Measurements from ENCODE around the gene GSTT4.
"Not testable (repeated sequence)": the region's sequence is repeated elsewhere in the genome, so short reads cannot be mapped to it uniquely, and the experiment has no call there.

Gene GSTT4

GRCh38 chr22:24002851-24003250 lies 2.4 kb downstream of the GSTT4 start:
- Histone ChIP-seq H2AK5ac (ENCODE audit: low read length) (no peak overlapping the region), H3K27ac (ENCODE audit: low read depth, low read length) (no peak overlapping the region), H3K9me3 (ENCODE audit: insufficient read depth, low read depth, low read length) (peaks cover 13% of the 10 kb centered on the region), H3K79me2 (ENCODE audit: control insufficient read depth, insufficient read depth, low read length, poor library complexity) (no peaks in the 10 kb centered on the region), H3K18ac (ENCODE audit: low read length) (no peak overlapping the region), H3K4me1 (ENCODE audit: control insufficient read depth in 1 of 2, insufficient read depth in 2 of 2, low read length in 2 of 2) (peaks cover 3 to 5% of the 10 kb centered on the region in 2 experiments), H3K4ac (ENCODE audit: low read depth, low read length) (no peak overlapping the region), H4K12ac (ENCODE audit: low read depth, low read length) (no peak overlapping the region), H3K27me3 (ENCODE audit: insufficient read depth, low read length) (no peaks in the 10 kb centered on the region), H3K36me3 (ENCODE audit: control insufficient read depth in 1 of 2, insufficient read depth in 2 of 2, low read length in 2 of 2) (no peaks in the 10 kb centered on the region), H3K23ac (ENCODE audit: low read length) (no peak overlapping the region), H3K4me2 (ENCODE audit: low read length) (no peak overlapping the region), H3K14ac (ENCODE audit: low read length) (no peak overlapping the region), H3K9ac (ENCODE audit: low read length) (no peak overlapping the region), H2BK5ac (ENCODE audit: low read depth, low read length, poor library complexity) (no peak overlapping the region), H2AFZ (ENCODE audit: insufficient read depth, low read length, poor library complexity) (no peak overlapping the region), H3K79me1 (ENCODE audit: low read length) (no peaks in the 10 kb centered on the region), H2BK12ac (ENCODE audit: low read length) (no peak overlapping the region), H3K4me3 (ENCODE audit: low read depth, low read length) (no peak overlapping the region), H4K91ac (ENCODE audit: low read depth, low read length) (no peak overlapping the region), H2BK120ac (ENCODE audit: insufficient read depth, low read length, poor library complexity) (no peak overlapping the region), H4K8ac (ENCODE audit: low read depth, low read length) (no peak overlapping the region)
- WGBS (ENCODE audit: extremely low coverage, insufficient coverage, insufficient read length) = no CpG with 5 or more reads among the region's 5 CpGs
- peak; percentile 66 to 69 for DNase-seq

GRCh38 chr22:24002272-24002671 lies 3.0 kb downstream of the GSTT4 start:
- no peaks in the 10 kb centered on the region for H3K79me1 ChIP-seq (ENCODE audit: low read length)
- H3K27me3 ChIP-seq (ENCODE audit: insufficient read depth, low read length) = no peaks in the 10 kb centered on the region
- peak overlapping the region; percentile 5 for H3K23ac ChIP-seq (ENCODE audit: low read length)
- no peak overlapping the region for H3K4ac ChIP-seq (ENCODE audit: low read depth, low read length)
- no peak overlapping the region for H2BK120ac ChIP-seq (ENCODE audit: insufficient read depth, low read length, poor library complexity)
- H2BK5ac ChIP-seq (ENCODE audit: low read depth, low read length, poor library complexity) = no peak overlapping the region
- H3K27ac ChIP-seq (ENCODE audit: low read depth, low read length) = no peak overlapping the region
- H2AK5ac ChIP-seq (ENCODE audit: low read length) = no peak overlapping the region
- no peak overlapping the region for H3K4me2 ChIP-seq (ENCODE audit: low read length)
- no peak overlapping the region for H3K9ac ChIP-seq (ENCODE audit: low read length)
- no peak overlapping the region for H3K18ac ChIP-seq (ENCODE audit: low read length)
- peak overlapping the region; percentile 15 for H3K4me3 ChIP-seq (ENCODE audit: low read depth, low read length)
- peaks cover 3 to 5% of the 10 kb centered on the region in 2 experiments for H3K4me1 ChIP-seq (ENCODE audit: control insufficient read depth in 1 of 2, insufficient read depth in 2 of 2, low read length in 2 of 2)
- H4K91ac ChIP-seq (ENCODE audit: low read depth, low read length) = no peak overlapping the region
- peaks cover 13% of the 10 kb centered on the region for H3K9me3 ChIP-seq (ENCODE audit: insufficient read depth, low read depth, low read length)
- H2BK12ac ChIP-seq (ENCODE audit: low read length) = no peak overlapping the region
- no peak overlapping the region for H4K8ac ChIP-seq (ENCODE audit: low read depth, low read length)
- H2AFZ ChIP-seq (ENCODE audit: insufficient read depth, low read length, poor library complexity) = no peak overlapping the region
- H3K14ac ChIP-seq (ENCODE audit: low read length) = no peak overlapping the region
- no CpG with 5 or more reads among the region's 10 CpGs for WGBS (ENCODE audit: extremely low coverage, insufficient coverage, insufficient read length)
- no peaks in the 10 kb centered on the region for H3K36me3 ChIP-seq (ENCODE audit: control insufficient read depth in 1 of 2, insufficient read depth in 2 of 2, low read length in 2 of 2)
- DNase-seq = no peak
- no peak overlapping the region for H4K12ac ChIP-seq (ENCODE audit: low read depth, low read length)
- no peaks in the 10 kb centered on the region for H3K79me2 ChIP-seq (ENCODE audit: control insufficient read depth, insufficient read depth, low read length, poor library complexity)

DNA sequence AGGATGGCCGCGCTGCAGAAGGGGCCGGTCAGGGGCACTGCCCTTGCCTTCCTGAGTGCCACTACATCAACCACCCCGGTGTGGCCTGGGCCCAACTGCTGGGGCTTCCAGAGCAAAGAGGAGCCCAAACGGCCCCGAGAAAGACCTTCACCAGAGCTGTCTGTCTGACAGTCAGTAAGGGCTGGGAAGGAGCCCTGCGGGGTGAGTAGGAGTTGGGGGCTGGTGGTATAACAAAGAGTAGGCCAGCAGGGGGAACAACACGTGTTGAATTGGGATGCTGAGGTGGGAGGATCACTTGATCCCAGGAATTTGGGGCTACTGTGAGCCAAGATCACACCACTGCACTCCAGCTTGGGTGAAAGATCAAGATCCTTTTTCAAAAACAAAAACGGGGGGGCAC lies 3.9 kb downstream of the GSTT4 start:
- Histone ChIP-seq H3K4me2 (ENCODE audit: low read length) (no peak overlapping the region), H4K91ac (ENCODE audit: low read depth, low read length) (no peak overlapping the region), H3K23ac (ENCODE audit: low read length) (no peak overlapping the region), H4K12ac (ENCODE audit: low read depth, low read length) (no peak overlapping the region), H3K18ac (ENCODE audit: low read length) (no peak overlapping the region), H2AK5ac (ENCODE audit: low read length) (no peak overlapping the region), H4K8ac (ENCODE audit: low read depth, low read length) (no peak overlapping the region), H3K36me3 (ENCODE audit: control insufficient read depth in 1 of 2, insufficient read depth in 2 of 2, low read length in 2 of 2) (no peaks in the 10 kb centered on the region), H2BK5ac (ENCODE audit: low read depth, low read length, poor library complexity) (no peak overlapping the region), H3K4ac (ENCODE audit: low read depth, low read length) (no peak overlapping the region), H2BK120ac (ENCODE audit: insufficient read depth, low read length, poor library complexity) (no peak overlapping the region), H3K4me3 (ENCODE audit: low read depth, low read length) (no peak overlapping the region), H3K79me2 (ENCODE audit: control insufficient read depth, insufficient read depth, low read length, poor library complexity) (no peaks in the 10 kb centered on the region), H2BK12ac (ENCODE audit: low read length) (no peak overlapping the region), H3K14ac (ENCODE audit: low read length) (no peak overlapping the region), H3K27ac (ENCODE audit: low read depth, low read length) (no peak overlapping the region), H3K9me3 (ENCODE audit: insufficient read depth, low read depth, low read length) (peaks cover 10% of the 10 kb centered on the region), H3K9ac (ENCODE audit: low read length) (no peak overlapping the region), H3K79me1 (ENCODE audit: low read length) (no peaks in the 10 kb centered on the region), H3K27me3 (ENCODE audit: insufficient read depth, low read length) (no peaks in the 10 kb centered on the region), H2AFZ (ENCODE audit: insufficient read depth, low read length, poor library complexity) (no peak overlapping the region), H3K4me1 (ENCODE audit: control insufficient read depth in 1 of 2, insufficient read depth in 2 of 2, low read length in 2 of 2) (peaks cover 3 to 5% of the 10 kb centered on the region in 2 experiments)
- no CpG with 5 or more reads among the region's 9 CpGs for WGBS (ENCODE audit: extremely low coverage, insufficient coverage, insufficient read length)
- no peak for DNase-seq

GRCh38 chr22:23999779-24000178 lies 5.5 kb downstream of the GSTT4 start:
- not testable (repeated sequence) for H2AFZ ChIP-seq (ENCODE audit: insufficient read depth, low read length, poor library complexity); DNase-seq; H3K9ac ChIP-seq (ENCODE audit: low read length); H3K4ac ChIP-seq (ENCODE audit: low read depth, low read length); H3K14ac ChIP-seq (ENCODE audit: low read length); H2BK120ac ChIP-seq (ENCODE audit: insufficient read depth, low read length, poor library complexity); H2BK5ac ChIP-seq (ENCODE audit: low read depth, low read length, poor library complexity); H2AK5ac ChIP-seq (ENCODE audit: low read length); H2BK12ac ChIP-seq (ENCODE audit: low read length); H3K4me2 ChIP-seq (ENCODE audit: low read length); H3K4me3 ChIP-seq (ENCODE audit: low read depth, low read length); H3K27me3 ChIP-seq (ENCODE audit: insufficient read depth, low read length); H4K12ac ChIP-seq (ENCODE audit: low read depth, low read length); H3K79me2 ChIP-seq (ENCODE audit: control insufficient read depth, insufficient read depth, low read length, poor library complexity); H3K9me3 ChIP-seq (ENCODE audit: insufficient read depth, low read depth, low read length); H4K91ac ChIP-seq (ENCODE audit: low read depth, low read length); H3K79me1 ChIP-seq (ENCODE audit: low read length); H3K27ac ChIP-seq (ENCODE audit: low read depth, low read length); H4K8ac ChIP-seq (ENCODE audit: low read depth, low read length); H3K4me1 ChIP-seq (ENCODE audit: control insufficient read depth in 1 of 2, insufficient read depth in 2 of 2, low read length in 2 of 2); H3K36me3 ChIP-seq (ENCODE audit: control insufficient read depth in 1 of 2, insufficient read depth in 2 of 2, low read length in 2 of 2); H3K23ac ChIP-seq (ENCODE audit: low read length); H3K18ac ChIP-seq (ENCODE audit: low read length)
- whole genome bisulfite sequencing (ENCODE audit: extremely low coverage, insufficient coverage, insufficient read length) = no CpG with 5 or more reads among the region's 7 CpGs
